Measurements from ENCODE around the gene CCDC188. TPM values are rescaled to one million over a fixed set of nuclear protein-coding genes. Genes with fewer than 3 reads are reported as not detected.

CCDC188 gene
- total and polyA plus RNA-seq, 9 of the 15 experiments (the other 6 are each of a cell fraction or from before 2014, with no cell fraction given), result not detected

GRCh38 chr22:20117633-20118299 lies 33.1 kb downstream of the CCDC188 start (continued):
- TF ChIP-seq ELF4 (CRISPR knock-in tag; IDR thresholded peaks at IDR 0.05) (no peak), DMBX1 (CRISPR knock-in tag; IDR thresholded peaks at IDR 0.05; ENCODE audit: borderline replicate concordance) (no peak), XRCC3 (IDR thresholded peaks at IDR 0.05) (no peak), ATF2 (CRISPR knock-in tag; IDR thresholded peaks at IDR 0.05) (no peak), ZNF518B (CRISPR knock-in tag; IDR thresholded peaks at IDR 0.05) (no peak), TBL1XR1 (IDR thresholded peaks at IDR 0.05; ENCODE audit: low read length in 2 of 2) (peak; percentile 22 to 45; a peak in 1 of 4 replicates), DIDO1 (tag; IDR thresholded peaks at IDR 0.05; ENCODE audit: low read depth) (peak; percentile 39; the same call in 1 of the 2 replicates), CHD7 (IDR thresholded peaks at IDR 0.05; ENCODE audit: low read depth, low read length) (peak; percentile 69)
